ENCODE results near the gene HIPK1. TPM values are rescaled to one million over a fixed set of nuclear protein-coding genes. Genes with fewer than 3 reads are reported as not detected.

Gene HIPK1
- total and polyA plus RNA-seq, 12 donors = 7.8 to 91.0 (median 61.2) TPM

DNA sequence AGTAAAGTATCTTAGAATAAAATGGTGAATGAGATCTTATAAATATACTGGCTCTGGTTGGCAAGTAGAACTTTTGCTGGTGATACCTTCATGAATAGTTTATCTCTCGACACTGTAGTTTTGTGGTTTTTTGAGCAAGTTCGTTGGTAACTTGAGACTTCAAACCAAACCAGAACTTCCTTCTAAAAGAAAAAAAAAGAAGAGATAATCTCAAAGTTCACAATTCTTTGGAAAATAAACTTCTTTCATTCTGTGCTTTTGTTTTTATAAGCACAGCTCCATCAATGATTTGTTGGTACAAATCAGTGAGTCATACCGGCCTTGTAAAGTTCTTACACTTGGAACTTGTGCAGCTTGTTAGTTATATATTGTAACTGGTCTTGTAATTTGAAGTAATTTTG lies 2.3 kb downstream of the HIPK1 start:
- H3K36me3 ChIP-seq = no peaks in the 10 kb centered on the region
- DNase-seq = no peak
- H3K27ac ChIP-seq = peak overlapping the region in 6 of 10 donors; percentile 7 to 97 (median 94)
- peaks cover 2 to 70% (median 46%) of the 10 kb centered on the region in 9 donors for H3K4me1 ChIP-seq
- peak overlapping the region in 7 of 10 donors; percentile 81 to 95 (median 90) for H3K4me3 ChIP-seq
- intact Hi-C loops (cut with DNase I) = loop anchor here in 1 of 10 donors (10.0 kb wide), 1 partner anchor 97 kb away; no protein-coding TSS in a partner anchor
- no peaks in the 10 kb centered on the region for H3K27me3 ChIP-seq
- no peak for ATAC-seq
- TF ChIP-seq, protein P1, sequence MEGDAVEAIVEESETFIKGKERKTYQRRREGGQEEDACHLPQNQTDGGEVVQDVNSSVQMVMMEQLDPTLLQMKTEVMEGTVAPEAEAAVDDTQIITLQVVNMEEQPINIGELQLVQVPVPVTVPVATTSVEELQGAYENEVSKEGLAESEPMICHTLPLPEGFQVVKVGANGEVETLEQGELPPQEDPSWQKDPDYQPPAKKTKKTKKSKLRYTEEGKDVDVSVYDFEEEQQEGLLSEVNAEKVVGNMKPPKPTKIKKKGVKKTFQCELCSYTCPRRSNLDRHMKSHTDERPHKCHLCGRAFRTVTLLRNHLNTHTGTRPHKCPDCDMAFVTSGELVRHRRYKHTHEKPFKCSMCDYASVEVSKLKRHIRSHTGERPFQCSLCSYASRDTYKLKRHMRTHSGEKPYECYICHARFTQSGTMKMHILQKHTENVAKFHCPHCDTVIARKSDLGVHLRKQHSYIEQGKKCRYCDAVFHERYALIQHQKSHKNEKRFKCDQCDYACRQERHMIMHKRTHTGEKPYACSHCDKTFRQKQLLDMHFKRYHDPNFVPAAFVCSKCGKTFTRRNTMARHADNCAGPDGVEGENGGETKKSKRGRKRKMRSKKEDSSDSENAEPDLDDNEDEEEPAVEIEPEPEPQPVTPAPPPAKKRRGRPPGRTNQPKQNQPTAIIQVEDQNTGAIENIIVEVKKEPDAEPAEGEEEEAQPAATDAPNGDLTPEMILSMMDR (IDR thresholded peaks at IDR 0.05) = no peak
- WGBS, 2 donors = 25 to 40% methylated on average over 3 of the region's 3 CpGs
- H3K9me3 ChIP-seq = no peaks in the 10 kb centered on the region

DNA sequence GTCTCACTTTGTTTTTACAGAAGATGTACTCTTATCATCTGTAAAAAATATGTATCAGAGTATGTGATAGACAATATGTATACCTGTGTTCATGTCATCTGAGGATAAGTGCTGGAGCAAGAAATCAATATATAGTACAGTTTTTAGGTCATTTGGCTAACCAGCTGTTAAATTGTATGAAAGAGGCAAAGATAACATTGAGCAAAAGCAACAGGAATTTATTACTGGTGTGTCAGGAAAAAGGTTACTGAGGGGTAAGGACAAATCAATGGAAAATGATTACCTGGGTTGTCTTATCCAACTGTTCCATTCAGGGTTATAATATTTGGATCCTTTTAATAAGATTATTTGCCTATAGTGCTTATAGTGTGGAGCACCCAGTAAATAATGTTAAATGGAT lies 4.9 kb downstream of the HIPK1 start:
- no peak for DNase-seq
- H3K4me3 ChIP-seq = no peak overlapping the region
- H3K27ac ChIP-seq = no peak overlapping the region
- H3K36me3 ChIP-seq = no peaks in the 10 kb centered on the region
- intact Hi-C loops (cut with DNase I) = loop anchor here in 1 of 10 donors (10.0 kb wide), 1 partner anchor 99 kb away; no protein-coding TSS in a partner anchor
- H3K9me3 ChIP-seq = no peaks in the 10 kb centered on the region
- TF ChIP-seq, protein P1 (IDR thresholded peaks at IDR 0.05) = no peak
- peaks cover 2 to 78% (median 42%) of the 10 kb centered on the region in 9 donors for H3K4me1 ChIP-seq
- no peaks in the 10 kb centered on the region for H3K27me3 ChIP-seq
- no peak for ATAC-seq

- H3K4me1 ChIP-seq = peaks cover 2 to 83% (median 48%) of the 10 kb centered on the region in 9 donors
- intact Hi-C loops (cut with DNase I) = loop anchor here in 1 of 10 donors (10.0 kb wide), 1 partner anchor 100 kb away; no protein-coding TSS in a partner anchor
Observed at GRCh38 chr1:113934511-113935055, 5.5 kb downstream of the HIPK1 start.

GRCh38 chr1:113935176-113935575 lies 6.1 kb downstream of the HIPK1 start:
- TF ChIP-seq, protein P1 (IDR thresholded peaks at IDR 0.05) = no peak
- DNase-seq = no peak
- H3K4me3 ChIP-seq = no peak overlapping the region
- H3K27ac ChIP-seq = no peak overlapping the region
- H3K36me3 ChIP-seq = peaks cover 0 to 1% (median 0%) of the 10 kb centered on the region in 9 donors
- no peak for ATAC-seq
- H3K27me3 ChIP-seq = no peaks in the 10 kb centered on the region
- 98 to 100% methylated on average over 1 of the region's 1 CpG for WGBS, 2 donors
- intact Hi-C loops (cut with DNase I) = loop anchor here in 1 of 10 donors (10.0 kb wide), 1 partner anchor 100 kb away; no protein-coding TSS in a partner anchor
- H3K4me1 ChIP-seq = peaks cover 2 to 89% (median 52%) of the 10 kb centered on the region in 9 donors
- H3K9me3 ChIP-seq = no peaks in the 10 kb centered on the region

More at GRCh38 chr1:113934511-113935055, 5.5 kb downstream of the HIPK1 start:
- ATAC-seq (no peak), DNase-seq (no peak)
- Histone ChIP-seq H3K4me3 (no peak overlapping the region), H3K27me3 (no peaks in the 10 kb centered on the region), H3K27ac (no peak overlapping the region), H3K9me3 (no peaks in the 10 kb centered on the region), H3K36me3 (no peaks in the 10 kb centered on the region)
- WGBS, 2 donors = 66 to 70% methylated on average over 5 of the region's 5 CpGs
- TF ChIP-seq, protein P1 (IDR thresholded peaks at IDR 0.05) = no peak
